Neuronal stem cell (in vitro differentiated cells): ENCODE data around the gene ATP11C.
A peak's percentile ranks its signal among the peaks of the same experiment; 100 is the strongest.

Experiments used
- DNase-seq: peaks from one replicate; pipeline ENCODE4 v3.0.0-alpha.2; 2013; ENCODE audit warnings: low spot score
- H2AFZ ChIP-seq: one replicate; pipeline ENCODE4 v1.6.1; 2013; ENCODE audit warnings: mild to moderate bottlenecking, low read length, inconsistent platforms
- H2AK5ac ChIP-seq: 2 replicates; pipeline ENCODE4 v1.6.1; 2013; ENCODE audit warnings: low read depth, mild to moderate bottlenecking, inconsistent platforms, low read length, moderate library complexity, mixed read lengths
- H2BK120ac ChIP-seq: 2 replicates; pipeline ENCODE4 v1.6.1; 2013; ENCODE audit warnings: low read depth, mild to moderate bottlenecking, inconsistent platforms, low read length, moderate library complexity, mixed read lengths
- H2BK12ac ChIP-seq: one replicate; pipeline ENCODE4 v1.6.1; 2013; ENCODE audit warnings: low read length, inconsistent platforms
- H2BK15ac ChIP-seq: 2 replicates; pipeline ENCODE4 v1.6.1; 2013; ENCODE audit warnings: mild to moderate bottlenecking, low read length, inconsistent platforms, mixed read lengths
- H2BK5ac ChIP-seq: one replicate; pipeline ENCODE4 v1.6.1; 2013; ENCODE audit warnings: inconsistent platforms, mild to moderate bottlenecking, low read length, moderate library complexity
- H3K14ac ChIP-seq: one replicate; pipeline ENCODE4 v1.6.1; 2013; ENCODE audit warnings: low read length, inconsistent platforms
- H3K18ac ChIP-seq: 2 replicates; pipeline ENCODE4 v1.6.1; 2013; ENCODE audit warnings: low read length, inconsistent platforms
- H3K23ac ChIP-seq: 2 replicates; pipeline ENCODE4 v1.6.1; 2013; ENCODE audit warnings: low read depth, mild to moderate bottlenecking, mixed read lengths, low read length, inconsistent platforms; ENCODE audit not compliant: poor library complexity
- H3K27ac ChIP-seq: replicated peaks from 3 replicates; pipeline ENCODE4 v1.5.1; 2013; ENCODE audit warnings: low read length, inconsistent platforms
- H3K27me3 ChIP-seq, 3 experiments: 2 replicates each; pipeline ENCODE4 v1.6.1; 2013; ENCODE audit warnings: low read length in 3 of 3, mild to moderate bottlenecking in 2 of 3, inconsistent platforms in 1 of 3, low read depth in 1 of 3, mixed read lengths in 1 of 3, moderate library complexity in 1 of 3; ENCODE audit not compliant: control insufficient read depth in 3 of 3, insufficient read depth in 3 of 3
- H3K36me3 ChIP-seq, 2 donors: replicated peaks in 1 of 2; 2 replicates each; pipeline ENCODE4 v1.6.1; 2013; ENCODE audit warnings: low read length in 2 of 2; ENCODE audit not compliant: control insufficient read depth in 2 of 2, insufficient read depth in 2 of 2
- H3K4ac ChIP-seq: 2 replicates; pipeline ENCODE4 v1.6.1; 2013; ENCODE audit warnings: inconsistent platforms, mild to moderate bottlenecking, low read length, moderate library complexity
- H3K4me1 ChIP-seq, 2 donors: 1 replicate in 1 of 2; 2 replicates in 1 of 2; pipeline ENCODE4 v1.6.1; 2013; ENCODE audit warnings: low read length in 2 of 2, low read depth in 1 of 2; ENCODE audit not compliant: control insufficient read depth in 2 of 2, insufficient read depth in 1 of 2
- H3K4me2 ChIP-seq: one replicate; pipeline ENCODE4 v1.6.1; 2013; ENCODE audit warnings: mild to moderate bottlenecking, low read length, inconsistent platforms; ENCODE audit not compliant: insufficient read depth, poor library complexity, severe bottlenecking
- H3K4me3 ChIP-seq, 2 donors: 2 replicates each; pipeline ENCODE4 v1.5.1; 2013; ENCODE audit warnings: low read length in 2 of 2, mild to moderate bottlenecking in 2 of 2, inconsistent platforms in 1 of 2, moderate library complexity in 1 of 2
- H3K79me1 ChIP-seq: one replicate; pipeline ENCODE4 v1.6.1; 2013; ENCODE audit warnings: low read depth, mild to moderate bottlenecking, inconsistent platforms, low read length, moderate library complexity
- H3K9ac ChIP-seq: one replicate; pipeline ENCODE4 v1.6.1; 2013; ENCODE audit warnings: mild to moderate bottlenecking, low read depth, low read length, inconsistent platforms; ENCODE audit not compliant: poor library complexity
- H3K9me3 ChIP-seq, 2 donors: replicated peaks in 1 of 2; 2 replicates each; pipeline versions ENCODE3 to v1.6.1; 2013; ENCODE audit warnings: low read length in 2 of 2, mild to moderate bottlenecking in 2 of 2, inconsistent platforms in 1 of 2, low read depth in 1 of 2, mixed read lengths in 1 of 2, moderate library complexity in 1 of 2; ENCODE audit not compliant: control insufficient read depth in 2 of 2, insufficient read depth in 1 of 2
- H4K8ac ChIP-seq: one replicate; pipeline ENCODE4 v1.6.1; 2013; ENCODE audit warnings: low read depth, mild to moderate bottlenecking, inconsistent platforms, low read length, moderate library complexity
- H4K91ac ChIP-seq: one replicate; pipeline ENCODE4 v1.6.1; 2013; ENCODE audit warnings: low read length, low read depth, mild to moderate bottlenecking, inconsistent platforms; ENCODE audit not compliant: poor library complexity
- WGBS, 2 donors: extraction: QIAGEN DNeasy Blood & Tissue Kit; methylation state at CpG; one replicate each; pipeline ENCODE4 v1.1.7; 2013; ENCODE audit warnings: missing lambda C conversion rate in 2 of 2, mixed read lengths in 1 of 2; ENCODE audit not compliant: insufficient read length in 2 of 2, insufficient replicate concordance in 1 of 2; ENCODE audit errors: extremely low coverage in 2 of 2; 5-methylcytosine and 5-hydroxymethylcytosine counted together

ATP11C gene

DNA sequence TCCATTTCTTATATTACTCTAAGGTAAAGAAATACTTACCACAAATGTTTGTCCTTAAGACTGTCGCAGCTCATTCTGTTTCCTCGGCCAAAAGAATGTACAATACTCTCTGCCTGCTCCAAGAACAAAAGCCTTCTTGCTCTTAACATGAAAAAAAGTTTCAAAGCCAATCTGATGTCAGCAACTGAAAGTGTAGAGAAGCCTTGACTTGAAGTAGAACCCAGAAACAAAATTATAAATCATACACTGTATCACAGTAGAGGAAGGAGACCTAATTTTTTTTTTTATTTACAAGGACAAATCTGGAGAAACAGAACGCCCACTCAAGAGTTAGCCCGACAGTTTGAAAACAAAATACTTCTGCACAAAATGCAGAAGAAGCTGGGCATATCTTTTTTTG, 224.8 kb downstream of the ATP11C start, which contains the start of gene MCF2:
MCF2 (minus strand) TSS at position 101 of the 400 bp plus-strand sequence. CDS start 56,423 bp downstream, outside the sequence.
- Histone ChIP-seq H3K36me3 (no peaks in the 10 kb centered on the region), H2BK120ac (no peak within 1 kb of the TSS), H3K4ac (no peak within 1 kb of the TSS), H2BK12ac (no peak within 1 kb of the TSS), H4K8ac (no peak within 1 kb of the TSS), H3K79me1 (no peaks in the 10 kb centered on the region), H4K91ac (no peak within 1 kb of the TSS), H2BK15ac (no peak within 1 kb of the TSS), H2AFZ (no peak within 1 kb of the TSS), H3K4me3 (no peak within 1 kb of the TSS), H3K9me3 (no peaks in the 10 kb centered on the region), H3K9ac (no peak within 1 kb of the TSS), H2AK5ac (no peak within 1 kb of the TSS), H3K4me1 (no peaks in the 10 kb centered on the region), H3K14ac (no peak within 1 kb of the TSS), H3K27ac (no peak within 1 kb of the TSS), H3K27me3 (no peaks in the 10 kb centered on the region), H3K4me2 (no peak within 1 kb of the TSS), H3K23ac (no peak within 1 kb of the TSS), H3K18ac (no peak within 1 kb of the TSS), H2BK5ac (no peak within 1 kb of the TSS)
- no peak for DNase-seq
- WGBS, 2 donors: no CpG with 5 or more reads among the region's 4 CpGs

DNA sequence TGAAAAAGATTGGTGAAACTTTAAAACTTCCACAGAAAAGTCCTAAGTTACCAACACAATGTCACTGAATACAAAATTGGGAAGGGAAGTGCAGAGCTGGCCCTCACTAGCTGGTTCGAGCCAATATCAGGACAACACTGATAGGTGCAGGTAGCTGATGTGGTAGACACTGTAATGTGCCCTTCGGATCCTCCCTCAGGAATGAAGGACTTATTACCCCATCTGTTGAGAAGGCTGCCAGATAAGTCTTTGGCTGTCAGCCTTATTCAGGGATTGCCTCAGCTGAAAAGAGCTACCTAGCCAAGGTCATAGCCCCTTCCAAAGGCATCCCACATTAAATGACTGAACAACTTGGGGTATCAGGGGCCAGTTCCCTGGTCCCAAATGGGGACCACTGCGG, 230.2 kb downstream of the ATP11C start:
- H2BK5ac ChIP-seq: no peak overlapping the region
- no peak overlapping the region for H3K23ac ChIP-seq
- H3K4me1 ChIP-seq: no peaks in the 10 kb centered on the region
- no peak overlapping the region for H3K4me3 ChIP-seq
- no peak overlapping the region for H2AK5ac ChIP-seq
- H3K18ac ChIP-seq: no peak overlapping the region
- H2BK15ac ChIP-seq: no peak overlapping the region
- H3K36me3 ChIP-seq: no peaks in the 10 kb centered on the region
- WGBS, 2 donors: no CpG with 5 or more reads among the region's 3 CpGs
- H3K9ac ChIP-seq: no peak overlapping the region
- H3K27ac ChIP-seq: no peak overlapping the region
- H3K27me3 ChIP-seq: peaks cover 0 to 13% (median 0%) of the 10 kb centered on the region in 3 experiments
- no peak overlapping the region for H3K4me2 ChIP-seq
- H2BK12ac ChIP-seq: no peak overlapping the region
- H2AFZ ChIP-seq: no peak overlapping the region
- no peak overlapping the region for H3K14ac ChIP-seq
- no peaks in the 10 kb centered on the region for H3K9me3 ChIP-seq
- no peak overlapping the region for H4K8ac ChIP-seq
- no peak for DNase-seq
- H3K79me1 ChIP-seq: no peaks in the 10 kb centered on the region
- no peak overlapping the region for H3K4ac ChIP-seq
- no peak overlapping the region for H2BK120ac ChIP-seq
- no peak overlapping the region for H4K91ac ChIP-seq

DNA sequence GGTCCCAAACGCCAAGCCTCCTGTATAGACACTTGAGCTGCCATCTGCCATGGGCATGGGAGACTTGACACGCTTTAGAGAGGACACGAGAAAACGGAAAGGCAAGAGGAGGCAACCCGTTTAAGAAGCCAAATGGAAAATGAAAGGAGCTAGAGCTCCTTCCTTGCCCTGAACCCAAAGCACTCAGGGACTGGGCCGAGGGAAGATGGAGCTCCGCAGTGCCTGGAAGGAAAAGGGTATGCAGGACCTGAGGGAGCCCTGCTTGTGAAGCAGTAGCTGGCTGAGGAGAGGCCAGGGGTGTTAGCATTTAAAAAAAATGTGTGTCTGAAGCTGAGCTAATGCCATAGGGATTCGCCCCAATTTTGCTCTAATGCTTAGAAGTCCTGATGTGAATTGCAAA, 239.9 kb downstream of the ATP11C start:
- no peak overlapping the region for H3K4me2 ChIP-seq
- peaks cover 2% of the 10 kb centered on the region in 2 donors for H3K4me1 ChIP-seq

DNA sequence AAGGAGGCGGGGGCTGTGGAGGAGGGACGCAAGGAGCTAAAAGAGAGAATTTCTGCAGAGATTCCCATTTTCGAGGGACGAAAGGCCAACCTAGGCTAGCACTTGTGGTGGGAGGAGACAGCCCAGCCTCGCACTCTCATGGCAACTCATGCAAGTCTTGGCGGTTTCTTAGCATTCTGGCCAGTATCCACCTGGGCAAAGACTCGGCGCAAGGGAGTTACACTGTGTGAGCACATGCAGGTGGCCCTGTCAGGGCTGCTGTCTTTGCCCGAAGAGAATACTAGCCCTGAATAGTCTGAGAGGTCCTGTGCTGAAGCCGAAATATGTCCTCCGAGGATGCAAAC, 240.4 kb downstream of the ATP11C start:
- Histone ChIP-seq H3K23ac (no peak overlapping the region), H3K9me3 (no peaks in the 10 kb centered on the region), H3K9ac (no peak overlapping the region), H2BK5ac (no peak overlapping the region), H4K8ac (no peak overlapping the region), H3K4me3 (peak overlapping the region; percentile 46 to 76), H3K36me3 (no peaks in the 10 kb centered on the region), H3K27ac (no peak overlapping the region), H4K91ac (no peak overlapping the region), H2AFZ (peak overlapping the region; percentile 90), H2BK120ac (no peak overlapping the region), H2AK5ac (no peak overlapping the region), H3K4ac (no peak overlapping the region), H2BK12ac (no peak overlapping the region), H2BK15ac (no peak overlapping the region), H3K4me1 (peaks cover 2% of the 10 kb centered on the region in 2 donors), H3K79me1 (no peaks in the 10 kb centered on the region), H3K14ac (no peak overlapping the region), H3K4me2 (peak overlapping the region; percentile 77), H3K27me3 (peaks cover 0 to 59% (median 20%) of the 10 kb centered on the region in 3 experiments), H3K18ac (no peak overlapping the region)
- no CpG with 5 or more reads among the region's 11 CpGs for WGBS, 2 donors
- DNase-seq: no peak

More for the DNA sequence above, 239.9 kb downstream of the ATP11C start:
- H2AFZ ChIP-seq: no peak overlapping the region
- no peak overlapping the region for H4K8ac ChIP-seq
- H3K14ac ChIP-seq: no peak overlapping the region
- H3K9me3 ChIP-seq: no peaks in the 10 kb centered on the region
- peaks cover 0 to 59% (median 20%) of the 10 kb centered on the region in 3 experiments for H3K27me3 ChIP-seq
- no peak overlapping the region for H4K91ac ChIP-seq
- H3K4ac ChIP-seq: no peak overlapping the region
- no peak overlapping the region for H2AK5ac ChIP-seq
- no peak for DNase-seq
- H2BK120ac ChIP-seq: no peak overlapping the region
- no peak overlapping the region for H3K27ac ChIP-seq
- no peak overlapping the region for H3K23ac ChIP-seq
- H2BK12ac ChIP-seq: no peak overlapping the region
- H2BK15ac ChIP-seq: no peak overlapping the region
- H2BK5ac ChIP-seq: no peak overlapping the region
- no peak overlapping the region for H3K9ac ChIP-seq
- H3K79me1 ChIP-seq: no peaks in the 10 kb centered on the region
- no peak overlapping the region for H3K4me3 ChIP-seq
- H3K18ac ChIP-seq: no peak overlapping the region
- no peaks in the 10 kb centered on the region for H3K36me3 ChIP-seq
- WGBS, 2 donors: no CpG with 5 or more reads among the region's 8 CpGs
